Kidney glomerular epithelial cell (primary cell): Measurements from ENCODE around the gene FAM50B.
A peak's percentile ranks its signal among the peaks of the same experiment; 100 is the strongest.

ENCODE experiments used
- DNase-seq: peaks from one replicate; lab custom pipeline; 2025; lab: John Stamatoyannopoulos, UW

FAM50B gene, protein sequence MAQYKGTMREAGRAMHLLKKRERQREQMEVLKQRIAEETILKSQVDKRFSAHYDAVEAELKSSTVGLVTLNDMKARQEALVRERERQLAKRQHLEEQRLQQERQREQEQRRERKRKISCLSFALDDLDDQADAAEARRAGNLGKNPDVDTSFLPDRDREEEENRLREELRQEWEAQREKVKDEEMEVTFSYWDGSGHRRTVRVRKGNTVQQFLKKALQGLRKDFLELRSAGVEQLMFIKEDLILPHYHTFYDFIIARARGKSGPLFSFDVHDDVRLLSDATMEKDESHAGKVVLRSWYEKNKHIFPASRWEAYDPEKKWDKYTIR

DNA sequence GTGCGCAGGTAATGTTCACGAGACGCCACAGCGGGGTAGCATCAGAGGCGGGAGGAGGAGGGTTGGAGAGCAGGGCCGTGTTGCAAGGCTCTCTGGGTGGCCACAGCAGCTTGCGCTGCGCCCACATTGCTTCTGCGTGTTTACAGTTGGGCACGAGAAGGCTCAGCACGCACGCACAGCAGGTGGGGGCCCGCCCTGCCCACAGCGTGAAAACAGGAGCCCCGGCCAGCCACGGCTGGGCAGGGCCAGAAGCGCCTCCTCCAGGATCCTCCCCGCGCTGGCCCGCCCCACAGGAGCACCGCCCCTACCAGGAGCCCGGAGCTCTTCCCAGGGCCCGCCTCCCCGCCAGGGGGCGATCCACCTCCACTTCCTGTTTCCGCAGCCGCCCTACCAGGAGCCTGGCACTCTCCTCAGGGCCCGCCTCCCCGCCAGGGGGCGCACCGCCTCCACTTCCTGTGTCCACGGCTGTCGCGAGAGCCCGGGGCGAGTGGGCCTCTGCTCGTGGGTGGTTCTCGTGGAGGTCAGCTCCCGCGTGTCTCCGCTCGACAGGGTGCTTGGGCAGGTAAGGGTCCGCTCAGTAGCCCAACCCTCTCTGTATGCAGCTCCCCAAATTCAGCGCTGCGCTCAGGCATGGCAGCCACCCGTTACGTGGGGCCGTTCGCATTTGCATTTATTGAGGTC is at the start of gene FAM50B:
TSS of gene FAM50B (plus strand) at position 449 of the 681 bp plus-strand sequence. CDS start 439 bp downstream, outside the sequence.
- DNase-seq, result peak; percentile 72

DNA sequence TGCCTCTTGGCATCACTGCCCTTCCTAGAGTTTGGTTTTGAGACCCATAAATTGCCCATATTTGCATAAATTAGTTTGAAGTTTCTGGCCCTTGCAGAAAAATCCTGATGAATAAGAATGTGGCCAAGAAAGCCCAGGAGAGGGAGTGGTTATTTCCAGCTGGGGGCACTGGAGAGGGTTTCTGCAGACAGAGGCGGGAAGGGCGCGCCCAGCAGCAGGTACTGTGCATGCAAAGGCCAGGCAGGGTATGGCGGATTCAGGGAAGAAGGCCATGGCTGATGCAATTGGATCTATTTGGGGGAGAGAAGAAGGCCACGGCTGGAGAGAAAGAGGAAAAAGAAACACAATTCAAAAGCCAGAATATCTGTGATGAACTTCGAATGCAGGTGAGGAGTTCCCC is 49.5 kb upstream of the FAM50B start:
- DNase-seq, result no peak

DNA sequence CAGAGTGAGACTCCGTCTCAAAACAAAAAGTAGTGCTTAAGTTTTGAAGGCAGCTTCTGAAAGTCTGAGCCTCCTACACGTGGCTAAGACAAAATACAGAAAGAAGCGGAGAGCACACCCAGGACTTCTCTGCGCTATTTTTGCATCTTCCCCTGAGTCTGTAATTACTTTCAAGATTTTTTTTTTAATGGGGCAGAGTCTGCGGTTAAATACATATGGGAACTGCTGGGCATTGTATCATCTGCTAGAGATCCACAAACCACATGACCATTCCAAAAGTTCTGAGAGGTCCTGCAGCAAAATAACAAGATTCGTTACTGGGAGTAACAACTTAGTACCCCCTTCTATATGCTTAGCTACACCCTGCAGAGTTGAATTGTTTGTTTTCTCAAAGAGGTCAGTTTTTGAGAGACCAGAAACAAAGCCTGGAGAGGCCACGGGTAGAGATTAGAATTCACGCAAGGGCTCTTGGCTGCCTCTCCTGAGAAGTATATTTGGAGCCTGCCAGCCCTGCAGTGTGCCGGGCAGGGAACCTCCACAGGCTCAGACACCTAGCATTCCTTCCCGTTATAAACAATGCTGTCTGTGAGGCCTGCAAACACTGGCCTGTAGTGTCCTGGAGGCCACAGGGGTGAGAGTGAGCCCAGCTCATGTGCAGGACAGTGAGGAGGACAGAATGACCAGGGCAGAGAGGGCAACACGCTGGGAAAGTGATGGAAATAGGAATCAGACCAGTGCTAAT is 48.2 kb upstream of the FAM50B start:
- DNase-seq, result no peak

DNA sequence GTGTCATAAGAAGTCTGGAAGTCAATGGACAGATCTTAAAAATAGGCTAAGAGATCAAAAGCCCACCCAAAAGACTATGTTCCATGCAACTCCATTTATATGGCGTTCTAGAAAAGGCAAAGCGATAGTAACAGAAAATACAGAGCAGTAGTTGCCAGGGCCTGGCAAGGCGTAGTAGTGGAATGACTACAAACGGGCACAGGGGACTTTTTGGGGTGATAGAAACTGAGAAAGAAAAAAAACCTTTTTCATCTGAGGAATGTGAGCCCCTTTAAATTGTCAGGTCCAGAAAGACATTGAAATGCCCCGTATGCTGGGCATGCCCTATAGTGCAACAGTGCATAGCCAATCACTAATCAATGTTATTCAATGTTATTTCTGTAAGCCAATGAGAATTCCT is 47.2 kb upstream of the FAM50B start:
- no peak for DNase-seq

DNA sequence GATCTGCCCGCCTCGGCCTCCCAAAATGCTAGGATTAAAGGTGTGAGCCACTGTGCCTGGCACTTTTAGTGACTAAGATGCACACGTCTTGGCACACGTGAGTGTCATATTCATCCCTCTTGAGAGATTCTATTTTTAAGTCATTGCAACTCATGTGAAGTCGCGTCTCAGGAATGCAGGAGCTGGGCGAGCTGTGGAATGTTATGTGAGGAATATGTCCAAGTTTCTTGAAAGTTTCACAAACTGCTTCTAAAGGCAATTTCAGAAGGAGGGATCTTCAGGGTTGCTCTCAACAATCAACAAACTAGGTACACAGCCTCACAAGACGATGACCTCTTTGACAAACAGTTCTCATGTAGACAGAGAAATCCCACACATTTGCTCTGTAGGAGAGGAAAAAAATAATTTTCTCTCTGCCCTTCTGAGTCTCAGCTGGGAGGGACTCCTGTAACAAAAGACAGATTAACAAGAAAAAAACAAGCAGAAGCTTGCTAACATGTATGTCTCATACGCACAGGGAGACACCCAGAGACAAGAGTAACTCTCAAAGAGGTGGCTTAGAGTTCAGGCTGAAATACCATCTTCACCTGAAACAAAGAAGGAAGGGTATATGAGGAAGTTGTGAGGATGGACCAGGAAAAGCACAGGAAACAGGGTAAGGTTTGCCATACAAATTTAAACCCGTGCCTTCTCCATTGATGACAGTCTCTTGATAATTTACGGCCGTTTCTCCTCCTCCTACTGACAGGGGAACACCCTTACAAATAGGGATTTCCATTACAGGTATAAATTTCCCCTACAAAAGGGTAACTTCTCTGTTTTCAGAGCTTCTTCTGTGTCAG is 45.3 kb upstream of the FAM50B start:
- DNase-seq, result peak; percentile 96

DNA sequence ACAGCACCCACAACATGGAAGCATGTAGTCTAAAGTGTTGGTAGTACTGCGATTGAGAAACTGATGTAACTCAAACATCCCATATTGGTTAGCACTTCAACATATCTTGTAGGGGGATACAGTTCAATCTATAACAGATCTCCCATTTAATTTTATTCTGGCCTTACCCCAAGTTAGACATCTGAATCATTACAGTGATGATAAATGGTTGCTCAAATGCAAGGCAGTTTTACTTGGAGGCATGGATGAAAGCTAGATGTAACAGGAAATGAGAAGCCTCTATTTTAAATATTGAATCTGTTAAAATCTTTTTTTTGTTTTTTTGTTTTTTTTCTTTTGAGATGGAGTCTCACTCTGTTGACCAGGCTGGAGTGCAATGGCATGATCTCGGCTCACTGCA is 44.2 kb upstream of the FAM50B start:
- no peak for DNase-seq

DNA sequence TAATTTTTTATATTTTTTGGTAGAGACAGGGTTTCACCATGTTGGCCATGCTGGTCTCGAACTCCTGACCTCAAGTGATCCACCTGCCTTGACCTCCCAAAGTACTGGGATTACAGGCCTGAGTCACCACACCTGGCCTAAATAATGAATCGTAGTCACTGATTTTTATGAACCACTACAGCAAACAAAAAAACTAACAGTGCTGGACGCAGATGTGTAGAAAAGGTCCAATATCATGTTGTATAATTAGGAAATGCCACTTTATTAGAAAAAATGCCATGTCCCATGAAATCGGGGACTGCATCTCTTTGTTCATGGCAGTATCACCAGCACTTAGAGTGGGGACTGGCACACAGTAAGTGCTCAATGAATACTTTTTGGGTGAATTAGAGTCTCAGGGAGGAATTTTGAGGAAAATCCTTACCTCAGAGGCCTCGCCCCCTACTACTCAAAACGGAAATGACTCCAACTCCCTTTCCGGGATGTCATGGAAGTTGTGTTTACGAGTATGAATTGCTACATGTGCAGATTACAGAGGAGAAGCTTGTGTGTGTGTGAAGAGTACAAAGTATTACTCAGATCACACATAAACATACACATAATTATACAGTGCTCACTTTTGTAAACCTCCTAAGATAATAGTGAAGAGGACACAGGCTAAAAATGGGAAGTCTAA is 43.6 kb upstream of the FAM50B start:
- no peak for DNase-seq

DNA sequence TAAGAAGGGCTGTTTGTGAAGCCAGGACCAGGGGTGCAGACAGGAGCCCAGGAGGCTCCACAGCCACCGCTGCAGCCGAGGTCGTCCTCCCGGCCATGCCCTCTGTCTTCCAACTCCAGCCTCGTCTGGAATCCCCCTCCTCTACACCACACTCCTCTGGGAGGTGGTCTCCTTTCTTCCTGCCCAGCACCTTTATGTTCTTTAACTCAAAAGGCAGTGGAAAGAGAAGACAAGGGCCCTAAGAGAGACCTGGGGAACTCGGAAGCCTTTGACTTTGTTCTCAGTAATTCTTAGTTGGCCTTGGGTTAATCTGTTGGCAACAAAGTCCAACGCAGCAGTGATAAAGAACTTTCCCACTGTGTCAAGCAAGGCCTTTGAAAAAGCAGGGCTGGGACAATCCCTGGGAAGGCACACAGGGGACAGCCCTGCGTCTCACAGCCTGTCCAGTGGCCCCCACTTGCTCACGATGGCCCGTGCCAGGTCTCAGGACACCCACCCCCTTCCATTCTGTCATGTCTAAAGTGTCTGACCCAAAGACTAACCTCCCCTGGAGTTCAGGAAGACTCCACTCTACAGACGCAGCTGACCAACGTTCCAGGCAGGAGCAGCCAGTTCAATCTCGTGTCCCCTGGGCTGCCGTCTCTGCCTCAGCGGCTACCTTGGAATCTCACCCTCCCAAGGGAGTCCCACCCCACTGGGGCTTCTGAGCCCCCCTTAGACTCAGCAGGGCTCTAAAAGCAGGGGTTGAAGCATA is 42.8 kb upstream of the FAM50B start:
- no peak for DNase-seq

DNA sequence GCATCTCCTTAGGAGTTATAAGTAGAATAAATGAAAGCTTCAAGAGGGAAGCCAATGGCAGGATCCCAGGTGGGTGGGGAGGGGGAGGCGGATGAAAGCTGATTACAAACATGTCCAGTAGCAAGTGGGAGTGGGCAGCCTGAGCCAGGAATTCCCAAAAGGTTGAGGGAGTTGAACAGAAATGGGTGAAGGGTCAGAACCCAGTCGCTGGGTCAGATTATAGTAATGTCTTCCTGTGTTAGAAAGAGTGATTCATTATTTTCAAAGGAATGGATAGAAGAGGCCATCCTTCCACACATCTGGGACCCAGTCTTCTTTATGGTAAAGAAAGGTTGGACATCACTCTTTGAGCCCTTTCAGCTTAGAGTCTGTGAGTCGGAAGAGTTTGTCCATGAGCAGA is 41.0 kb upstream of the FAM50B start:
- DNase-seq, result no peak

DNA sequence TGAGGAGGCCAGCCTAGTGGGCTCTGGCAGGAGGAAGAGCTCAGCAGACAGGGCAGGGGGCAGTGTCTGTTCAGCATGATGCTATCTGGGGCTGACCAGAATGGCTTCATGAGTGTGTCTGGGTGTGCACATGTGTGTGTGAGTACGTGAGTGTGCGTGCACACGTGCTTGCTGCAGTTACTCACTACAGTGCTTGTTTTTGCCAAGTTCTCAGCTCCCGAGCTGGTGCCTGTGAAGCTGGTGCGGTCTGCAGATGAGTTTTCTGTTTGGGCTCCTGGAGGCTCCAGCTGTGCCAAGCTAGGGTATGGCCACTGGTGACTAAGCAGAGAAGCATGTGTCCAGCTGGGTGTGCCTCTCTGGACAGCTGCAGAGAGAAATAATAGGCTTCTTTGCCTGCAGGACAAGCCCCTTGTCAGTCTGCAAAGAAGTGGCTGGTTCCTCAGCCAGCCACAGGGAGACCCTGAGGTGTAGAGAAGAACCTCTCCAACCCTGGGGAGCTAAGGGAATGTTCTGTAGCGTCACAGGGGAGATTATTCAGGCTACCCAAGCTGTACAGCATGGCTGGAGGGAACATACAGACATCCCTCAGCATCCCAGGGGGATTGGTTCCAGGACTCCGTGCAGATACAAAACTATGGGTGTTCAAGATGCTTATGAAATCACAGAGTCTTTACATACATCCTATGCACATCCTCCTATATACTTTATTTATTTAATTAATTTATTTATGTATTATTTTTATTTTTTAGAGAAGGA is 40.2 kb upstream of the FAM50B start:
- DNase-seq, result peak; percentile 63

DNA sequence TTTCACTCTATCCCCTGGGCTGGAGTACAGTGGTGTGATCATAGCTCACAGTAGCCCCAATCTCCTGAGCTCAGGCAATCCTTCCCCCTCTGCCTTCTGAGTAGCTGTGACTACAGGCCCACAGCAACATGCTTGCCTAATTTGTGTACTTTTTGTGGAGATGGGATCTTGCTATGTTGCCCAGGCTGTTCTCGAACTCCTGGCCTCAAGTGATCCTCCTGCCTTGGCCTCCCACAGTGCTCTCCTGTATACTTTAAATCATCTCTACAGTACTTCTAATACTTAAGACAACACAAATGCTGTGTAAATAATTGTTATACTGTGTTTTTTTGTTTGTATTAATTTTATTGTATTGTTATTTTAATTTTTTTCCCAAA is 39.7 kb upstream of the FAM50B start:
- no peak for DNase-seq

DNA sequence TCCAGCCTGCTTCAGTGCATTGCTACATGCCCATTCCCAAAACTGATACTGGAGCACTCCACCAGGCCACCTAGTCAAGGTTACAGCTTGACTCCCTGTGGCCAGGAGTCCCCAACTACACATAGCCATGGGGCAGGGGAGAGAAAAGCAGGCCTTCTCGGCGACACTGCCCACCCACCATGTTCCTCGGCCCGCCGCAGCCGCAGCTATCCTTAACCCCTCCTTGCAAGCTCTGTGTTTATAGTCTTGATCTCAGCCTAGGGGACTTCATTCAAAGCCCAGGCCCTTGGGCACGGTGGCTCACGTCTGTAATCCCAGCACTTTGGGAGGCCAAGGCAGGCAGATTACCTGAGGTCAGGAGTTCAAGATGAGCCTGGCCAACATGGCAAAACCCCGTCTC is 39.2 kb upstream of the FAM50B start:
- no peak for DNase-seq

DNA sequence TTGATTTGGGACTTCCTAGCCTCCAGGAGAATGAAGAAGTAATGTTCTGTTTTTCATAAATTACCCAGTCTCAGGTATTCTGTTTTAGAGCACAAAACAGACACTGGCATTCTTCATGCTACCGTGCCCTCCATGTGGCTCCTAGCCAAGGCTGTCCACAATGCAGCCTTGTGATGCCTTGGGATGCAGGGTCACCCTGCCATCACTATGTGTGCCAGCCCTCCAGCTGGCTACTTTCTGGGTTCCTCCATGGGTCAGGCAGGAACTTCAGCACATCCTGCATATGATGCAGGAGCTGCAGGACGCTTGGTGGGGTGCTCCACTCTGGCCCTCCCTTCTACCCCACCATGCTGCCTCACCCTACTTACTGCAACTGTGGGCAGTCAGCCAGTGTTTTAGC is 38.0 kb upstream of the FAM50B start:
- no peak for DNase-seq

DNA sequence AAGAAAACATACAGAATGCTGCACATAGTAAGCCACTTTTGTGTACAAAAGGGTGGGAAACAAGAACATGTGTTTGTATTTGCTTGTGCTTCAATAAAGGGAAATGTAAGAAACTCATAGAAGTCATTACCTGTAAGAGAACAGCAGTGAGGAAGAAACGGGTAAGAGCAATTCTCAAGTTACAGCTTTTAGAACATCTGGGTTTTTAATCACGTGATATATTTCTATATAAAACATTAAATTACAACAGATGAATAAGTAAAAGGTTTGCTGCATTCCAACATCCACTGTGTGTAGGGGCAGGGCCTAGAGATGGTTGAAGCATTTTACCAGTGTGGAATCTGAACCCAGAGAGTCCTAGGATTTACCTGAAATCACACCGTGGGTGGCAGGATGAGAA is 36.6 kb upstream of the FAM50B start:
- DNase-seq, result no peak

DNA sequence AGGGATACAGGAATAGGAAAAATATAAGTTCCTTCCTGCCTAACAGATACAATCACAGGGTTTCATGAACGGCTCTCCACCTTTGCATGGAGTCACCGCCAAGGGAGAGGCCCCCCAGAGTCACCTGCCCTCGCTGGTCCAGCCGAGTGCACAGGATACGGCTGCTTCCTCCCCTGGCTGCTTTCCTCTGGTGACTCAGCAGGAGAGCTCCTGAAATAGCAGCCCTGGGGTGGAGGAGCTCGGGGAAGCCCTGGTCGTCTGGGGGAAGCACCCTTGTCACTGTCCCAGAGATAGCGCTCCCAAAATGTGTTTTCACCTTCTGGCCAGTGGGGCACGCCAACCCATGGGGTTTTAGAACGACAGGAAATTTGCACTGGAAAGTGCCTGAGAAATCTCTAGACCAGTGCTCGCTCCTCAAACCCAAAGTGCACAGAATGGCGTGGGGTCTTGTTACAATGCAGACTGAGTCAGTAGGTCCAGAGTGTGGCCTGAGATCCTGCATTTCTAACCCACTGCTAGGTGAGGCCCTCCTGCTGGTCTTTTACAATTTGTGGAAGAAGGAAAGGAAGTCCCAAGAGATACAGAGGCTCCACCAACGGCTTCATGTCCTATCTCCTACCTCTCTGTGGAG is 35.9 kb upstream of the FAM50B start:
- DNase-seq, result peak; percentile 35

DNA sequence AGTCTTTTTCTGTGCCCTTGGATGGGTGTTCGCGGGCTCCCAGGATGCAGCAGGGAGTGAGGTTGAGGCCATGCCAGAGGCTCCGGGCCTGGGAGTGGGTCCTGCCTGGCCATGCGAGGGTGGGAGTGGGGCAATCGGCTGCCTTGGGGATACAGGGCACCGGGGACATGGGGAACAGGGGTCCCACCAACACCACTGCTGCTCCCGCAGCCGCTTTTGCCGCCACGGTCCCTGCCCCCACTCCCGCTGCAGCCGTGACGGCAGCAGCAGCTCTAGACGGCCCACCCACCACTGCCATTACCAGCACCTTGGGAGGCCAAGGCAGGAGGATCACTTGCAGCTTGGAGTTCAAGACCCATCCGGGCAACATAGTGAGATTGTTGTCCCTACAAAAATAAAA is 35.3 kb upstream of the FAM50B start:
- DNase-seq, result no peak

DNA sequence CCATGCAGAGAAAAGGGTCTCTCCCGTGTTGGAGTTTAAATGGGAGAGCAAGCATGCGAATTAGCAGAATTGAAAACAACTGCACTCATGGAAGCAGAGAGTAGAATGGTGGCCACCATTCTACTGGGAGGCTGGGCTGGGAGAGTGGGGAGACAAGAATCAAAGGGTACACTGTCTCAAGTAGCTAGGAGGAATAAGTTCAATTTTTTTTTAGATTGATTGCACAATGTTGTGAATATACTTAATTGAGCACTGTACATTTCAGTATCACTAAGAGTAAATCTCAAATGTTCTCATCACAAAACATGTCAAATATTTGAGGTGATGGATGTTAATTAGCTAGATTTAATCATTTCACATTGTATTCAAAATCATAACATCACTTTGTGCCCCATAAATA is 34.6 kb upstream of the FAM50B start:
- no peak for DNase-seq

DNA sequence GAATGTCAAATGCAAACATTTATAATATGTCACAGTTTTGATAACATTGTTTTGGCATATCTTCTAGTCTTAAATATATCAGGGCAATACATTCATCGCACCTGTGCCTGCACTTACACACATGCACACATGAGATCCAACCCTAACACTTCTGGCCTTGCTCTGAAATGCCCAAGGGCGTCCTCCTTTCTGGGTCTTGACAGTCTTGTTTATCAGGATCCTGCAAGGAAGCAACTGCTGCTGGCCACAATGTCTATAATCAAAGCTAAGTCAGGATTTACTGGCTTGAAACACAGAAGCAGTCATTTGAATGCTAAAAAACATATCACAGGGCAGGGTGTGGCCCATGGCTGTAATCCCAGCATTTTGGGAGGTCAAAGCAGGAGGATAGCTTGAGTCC is 32.9 kb upstream of the FAM50B start:
- no peak for DNase-seq
